M059J (cell line): Measurements from ENCODE around the gene ADAMTS17. TPM values are rescaled to one million over a fixed set of nuclear protein-coding genes. Genes with fewer than 3 reads are reported as not detected.
A peak's percentile ranks its signal among the peaks of the same experiment; 100 is the strongest.

Source experiments
- DNase-seq: peaks from one replicate; pipeline ENCODE4 v3.0.0-alpha.2; 2012; ENCODE audit warnings: low read depth
- total RNA-seq: library from RNA; depleted of rRNA; stranded (reverse); fragments of >200 nt; shearing (Covaris generic); gene quantifications from 2 replicates; pipeline ENCODE4 v1.2.3, GENCODE V29; 2014

The ADAMTS17 gene
- total RNA-seq, 1 experiment from 2014 or later: 0.02 TPM

- DNase-seq: no peak
These were observed 290.6 kb downstream of the ADAMTS17 start for GRCh38 chr15:100050877-100051786.

- no peak for DNase-seq
These were observed 291.6 kb downstream of the ADAMTS17 start for GRCh38 chr15:100049936-100050876.

GRCh38 chr15:100049483-100049882 lies 292.3 kb downstream of the ADAMTS17 start:
- DNase-seq: no peak

- DNase-seq: no peak
These were observed 293.0 kb downstream of the ADAMTS17 start for GRCh38 chr15:100048736-100049135.

GRCh38 chr15:100043692-100044091 lies 298.1 kb downstream of the ADAMTS17 start:
- peak; percentile 51 for DNase-seq

GRCh38 chr15:100043068-100043641 lies 298.6 kb downstream of the ADAMTS17 start:
- DNase-seq: peak; percentile 87

GRCh38 chr15:100042558-100042957 lies 299.2 kb downstream of the ADAMTS17 start:
- DNase-seq: peak; percentile 64

GRCh38 chr15:100041127-100041828 lies 300.5 kb downstream of the ADAMTS17 start:
- DNase-seq: no peak

- DNase-seq: no peak
These were observed 301.8 kb downstream of the ADAMTS17 start for GRCh38 chr15:100039994-100040393.

- no peak for DNase-seq
These were observed 303.0 kb downstream of the ADAMTS17 start for GRCh38 chr15:100038736-100039135.

- DNase-seq: no peak
These were observed 303.9 kb downstream of the ADAMTS17 start for GRCh38 chr15:100037901-100038300.

- no peak for DNase-seq
These were observed 305.8 kb downstream of the ADAMTS17 start for GRCh38 chr15:100036015-100036414.

GRCh38 chr15:100034191-100034590 lies 307.6 kb downstream of the ADAMTS17 start:
- no peak for DNase-seq

GRCh38 chr15:100033140-100033857 lies 308.5 kb downstream of the ADAMTS17 start:
- DNase-seq: no peak

- DNase-seq: peak; percentile 56
These were observed 309.3 kb downstream of the ADAMTS17 start for GRCh38 chr15:100032358-100033085.

GRCh38 chr15:100031665-100032357 lies 310.0 kb downstream of the ADAMTS17 start:
- no peak for DNase-seq

- DNase-seq: peak; percentile 33
These were observed 311.1 kb downstream of the ADAMTS17 start for GRCh38 chr15:100030586-100031229.

- DNase-seq: no peak
These were observed 311.8 kb downstream of the ADAMTS17 start for GRCh38 chr15:100029868-100030479.
